Middle frontal gyrus (tissue), 1 donor: ENCODE results near the gene ACKR2.
"Not testable (repeated sequence)": the region's sequence is repeated elsewhere in the genome, so short reads cannot be mapped to it uniquely, and the experiment has no call there.

Source experiments
- DNase-seq: peaks from one replicate; pipeline ENCODE4 v3.0.0-alpha.2; 2015; ENCODE audit warnings: low spot score; ENCODE audit errors: extremely low spot score

ACKR2 gene

DNA sequence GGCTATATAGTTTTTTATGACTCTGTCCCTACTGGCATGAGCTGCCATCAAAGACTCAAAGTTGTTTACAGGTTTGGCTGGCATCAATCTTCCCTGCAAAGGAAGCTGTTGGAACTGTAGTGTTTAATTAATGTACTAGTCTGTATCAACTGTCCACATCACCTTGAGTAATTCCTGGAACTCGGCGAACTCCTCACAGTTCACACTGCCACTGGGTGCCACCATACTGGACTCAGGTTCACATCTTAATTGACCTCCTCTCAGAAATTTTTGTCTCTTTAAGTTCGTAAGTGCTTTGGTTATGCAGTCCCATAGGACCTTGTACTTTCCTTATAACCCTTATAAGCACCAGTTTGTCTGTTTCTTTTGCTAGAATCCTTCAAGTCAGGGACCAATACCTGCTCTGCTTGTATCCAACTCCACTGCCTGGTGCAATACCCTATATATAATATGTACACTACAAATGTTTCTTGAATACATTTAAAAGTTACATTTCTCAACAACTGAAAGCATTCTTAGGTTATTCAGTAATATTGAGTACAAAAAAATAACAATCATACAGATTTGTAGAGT, 8.1 kb upstream of the ACKR2 start:
- DNase-seq, result no peak

DNA sequence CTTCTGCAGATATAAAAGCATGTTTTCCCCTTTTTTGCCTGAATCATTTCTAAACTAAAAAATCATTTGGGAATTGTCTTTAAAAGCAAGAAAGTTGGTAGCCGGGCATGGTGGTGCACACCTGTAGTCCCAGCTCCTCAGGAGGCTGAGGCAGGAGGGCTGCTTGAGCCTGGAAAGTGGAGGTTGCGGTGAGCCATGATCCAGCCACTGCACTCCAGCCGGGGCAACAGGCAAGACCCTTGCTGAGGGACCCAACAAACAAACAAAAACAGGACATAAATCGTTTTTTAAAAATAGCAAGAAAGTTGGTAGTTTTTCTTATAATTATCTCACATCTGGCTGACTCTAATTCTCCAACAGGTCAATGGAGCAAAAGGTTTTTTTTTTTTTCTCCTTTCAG, 7.5 kb upstream of the ACKR2 start:
- no peak for DNase-seq

- DNase-seq, result no peak
Measured at GRCh38 chr3:42802876-42803413, 6.3 kb upstream of the ACKR2 start.

DNA sequence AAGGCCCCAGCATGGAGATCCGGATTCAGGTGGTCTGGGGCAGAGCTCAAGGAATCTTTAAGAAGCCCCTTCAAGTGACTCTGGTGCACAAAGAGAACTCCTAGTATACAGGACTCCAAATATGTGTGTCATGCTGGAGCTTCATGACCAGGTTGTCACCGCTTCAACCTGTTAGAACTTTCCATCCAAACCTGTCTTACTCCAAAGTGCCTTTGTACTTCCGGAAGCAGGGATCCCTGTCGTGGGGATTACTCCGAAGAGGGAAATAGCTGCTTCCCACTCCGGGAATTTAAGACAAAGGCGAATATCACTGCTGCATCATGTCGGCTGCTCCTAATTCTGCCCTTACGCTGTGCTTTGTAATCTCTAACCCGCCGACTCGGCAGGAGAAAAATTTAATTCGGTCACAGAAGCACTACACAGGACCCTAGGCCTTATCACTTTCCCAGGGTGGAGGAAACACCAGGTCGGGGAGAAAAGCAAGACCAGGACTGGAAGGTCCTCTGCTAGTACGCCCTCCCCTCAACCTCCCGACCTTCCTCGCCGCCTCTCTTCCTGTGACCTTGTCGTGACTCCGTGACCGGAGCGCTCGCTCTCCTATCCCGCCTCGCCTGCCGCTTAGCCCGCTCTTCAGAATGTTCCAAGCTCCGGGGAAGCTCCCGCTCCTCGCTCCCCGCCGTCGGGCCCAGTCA, 5.7 kb upstream of the ACKR2 start:
- DNase-seq, result no peak

DNA sequence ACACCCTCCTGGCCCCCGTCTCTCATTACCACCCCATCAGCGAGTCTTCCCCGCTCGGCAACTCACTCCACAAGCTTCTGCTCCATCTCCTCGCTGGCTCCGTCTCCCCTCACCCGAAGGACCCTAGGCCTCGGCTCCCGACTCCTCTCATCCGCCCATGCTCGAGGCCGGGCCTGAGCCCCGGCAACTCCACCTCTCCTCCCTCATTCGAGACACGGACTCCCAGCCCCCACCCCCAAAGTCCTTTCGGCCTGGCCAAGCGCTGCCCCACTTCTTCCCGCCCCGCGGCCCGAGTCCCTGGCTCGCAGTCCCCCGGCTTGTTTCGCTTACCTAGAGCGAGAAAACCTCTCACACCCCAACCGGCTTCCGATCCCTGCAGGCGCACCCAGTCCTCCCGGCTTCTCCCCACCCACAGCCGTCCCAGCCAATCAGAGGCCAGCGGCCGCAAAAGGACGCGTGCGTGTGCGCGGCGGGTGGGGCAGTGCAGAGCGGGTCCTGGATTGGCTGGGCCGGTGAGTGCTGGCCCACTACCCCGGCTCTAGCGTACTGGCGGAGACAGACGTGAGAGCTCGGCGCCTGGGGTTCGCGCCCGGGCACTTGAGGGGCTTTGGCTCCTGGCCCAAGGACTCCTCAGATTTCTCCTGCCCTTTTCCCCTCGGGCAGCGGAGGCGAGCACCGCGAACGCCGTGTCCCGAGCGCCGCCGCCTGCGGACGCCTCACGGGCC, 5.0 kb upstream of the ACKR2 start, which contains the start of gene HIGD1A:
TSS of gene HIGD1A (minus strand) at position 385 of the 725 bp plus-strand sequence. CDS start 10,237 bp downstream, outside the sequence.
- DNase-seq, result peak; percentile 95

DNA sequence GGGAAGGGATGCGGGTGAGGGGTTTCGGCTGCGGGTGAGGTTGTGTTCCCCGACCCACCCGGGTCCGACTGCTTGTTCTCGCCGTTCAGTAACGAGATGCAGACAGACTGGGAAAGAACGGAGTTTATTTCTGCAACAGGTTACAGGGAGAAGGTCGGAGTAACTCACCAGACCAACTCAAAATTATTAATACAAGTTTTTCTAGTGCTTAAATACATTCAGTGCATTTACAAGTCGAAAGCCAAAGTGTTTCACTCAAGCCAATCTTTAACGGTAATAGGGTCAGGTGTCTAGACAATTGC, 4.5 kb upstream of the ACKR2 start:
- DNase-seq, result no peak

GRCh38 chr3:42805141-42805821, 4.0 kb upstream of the ACKR2 start:
- DNase-seq, result no peak

DNA sequence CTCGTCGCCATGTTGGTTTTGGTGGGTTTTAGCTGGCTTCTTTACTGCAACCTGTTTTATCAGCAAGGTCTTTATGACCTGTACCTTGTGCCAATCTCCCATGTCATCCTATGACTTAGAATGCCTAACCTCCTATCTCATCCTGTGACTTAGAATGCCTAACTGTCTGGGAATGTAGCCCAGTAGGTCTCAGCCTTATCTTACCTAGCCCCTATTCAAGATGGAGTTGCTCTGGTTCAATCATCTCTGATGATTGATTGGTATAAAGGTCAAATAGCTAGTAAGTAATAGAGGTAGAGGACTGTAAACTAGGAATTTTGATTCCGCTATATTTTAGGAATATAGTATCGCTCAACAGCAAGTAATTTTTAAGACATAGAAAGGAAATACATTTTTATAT, 1.3 kb upstream of the ACKR2 start:
- no peak for DNase-seq

DNA sequence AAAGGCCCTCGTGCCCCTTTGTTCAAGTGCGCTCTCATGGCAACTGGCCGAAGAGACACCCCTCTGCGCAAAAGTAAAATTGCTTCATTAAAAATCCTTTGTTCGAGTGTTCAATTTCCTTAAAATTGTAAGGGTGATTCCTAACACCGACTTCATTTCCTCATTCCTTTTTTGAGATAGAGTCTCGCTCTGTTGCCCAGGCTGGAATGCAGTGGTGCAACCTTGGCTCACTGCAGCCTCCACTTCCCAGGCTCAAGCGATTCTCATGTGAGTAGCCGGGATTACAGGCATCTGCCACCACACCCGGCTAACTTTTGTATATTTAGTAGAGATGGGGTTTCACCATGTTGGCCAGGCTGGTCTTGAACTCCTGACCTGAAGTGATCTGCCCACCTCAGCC, 1.5 kb downstream of the ACKR2 start:
- DNase-seq, result not testable (repeated sequence)

- DNase-seq, result not testable (repeated sequence)
Measured at GRCh38 chr3:42811118-42811883, 2.1 kb downstream of the ACKR2 start.

DNA sequence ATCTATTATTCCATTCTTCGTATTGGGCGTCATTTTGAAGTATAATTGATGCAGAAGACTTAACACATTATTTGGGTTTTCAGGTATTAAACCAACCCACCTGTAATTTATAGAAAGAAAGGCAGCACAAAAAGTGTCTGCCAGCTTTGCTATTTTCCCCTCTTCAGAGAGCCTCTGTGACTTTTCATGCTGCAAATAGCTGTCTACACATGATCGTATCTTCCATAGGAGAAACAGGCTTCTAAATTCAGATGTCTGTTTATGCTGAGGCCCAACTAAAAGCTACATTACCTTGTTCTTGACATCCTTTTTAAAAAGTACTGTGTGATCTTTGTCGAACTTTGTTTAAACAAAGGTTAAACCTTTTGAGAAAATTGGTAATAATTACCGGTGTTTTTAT, 5.0 kb downstream of the ACKR2 start:
- no peak for DNase-seq

DNA sequence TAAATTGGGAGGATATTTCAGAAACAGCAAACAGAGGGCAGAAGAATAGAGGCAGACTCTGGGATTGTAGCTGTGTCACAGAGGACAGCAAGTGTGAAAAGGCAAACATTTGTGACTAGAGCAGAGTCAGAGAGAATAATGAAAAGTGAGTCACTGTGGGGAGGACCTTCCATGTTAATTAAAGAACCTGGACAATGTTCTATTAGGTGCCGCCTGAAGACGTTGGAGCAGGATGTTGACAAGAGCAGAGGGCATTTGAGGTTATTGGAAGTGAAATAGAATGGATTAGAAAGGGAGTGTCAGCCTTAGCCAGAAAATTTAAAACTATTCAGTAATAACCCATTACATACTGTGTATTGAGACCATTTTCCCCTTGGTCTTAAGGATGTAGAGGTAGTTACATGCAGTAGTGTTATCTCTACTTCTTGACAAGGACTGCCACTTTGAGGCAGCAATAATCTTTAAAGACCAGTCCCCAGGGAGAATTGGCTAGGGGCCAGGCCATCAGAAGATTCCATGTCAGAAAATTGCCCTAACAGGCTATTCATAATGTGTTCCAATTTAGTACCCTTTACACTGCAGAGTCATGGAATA, 5.8 kb downstream of the ACKR2 start:
- DNase-seq, result no peak

- DNase-seq, result no peak
Measured at GRCh38 chr3:42815826-42816225, 6.6 kb downstream of the ACKR2 start.

GRCh38 chr3:42819351-42819965, 10.2 kb downstream of the ACKR2 start:
- no peak for DNase-seq

- no peak for DNase-seq
Measured at GRCh38 chr3:42820746-42821051, 11.5 kb downstream of the ACKR2 start.

DNA sequence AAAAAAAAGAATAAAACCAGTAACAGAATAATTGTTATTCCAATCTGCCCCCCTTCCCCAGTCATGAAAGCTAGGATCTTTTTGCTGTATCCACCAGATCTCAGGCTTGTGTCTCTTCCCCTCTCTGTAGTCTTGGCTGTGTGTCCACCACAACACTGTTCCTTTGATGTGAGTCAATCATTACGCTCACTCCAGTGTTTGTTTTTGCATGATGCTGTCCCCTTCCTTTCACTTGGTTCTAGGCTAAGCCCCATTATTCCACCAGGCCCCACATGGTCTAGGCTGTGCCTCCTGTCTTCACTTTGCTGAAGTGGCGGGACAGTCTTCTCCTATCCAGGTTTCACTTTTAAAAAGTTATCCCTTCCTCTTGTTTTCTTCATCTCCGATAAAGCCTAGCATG, 13.6 kb downstream of the ACKR2 start:
- DNase-seq, result no peak

GRCh38 chr3:42823351-42823750, 14.1 kb downstream of the ACKR2 start:
- DNase-seq, result no peak

GRCh38 chr3:42826141-42826540, 16.9 kb downstream of the ACKR2 start:
- no peak for DNase-seq

DNA sequence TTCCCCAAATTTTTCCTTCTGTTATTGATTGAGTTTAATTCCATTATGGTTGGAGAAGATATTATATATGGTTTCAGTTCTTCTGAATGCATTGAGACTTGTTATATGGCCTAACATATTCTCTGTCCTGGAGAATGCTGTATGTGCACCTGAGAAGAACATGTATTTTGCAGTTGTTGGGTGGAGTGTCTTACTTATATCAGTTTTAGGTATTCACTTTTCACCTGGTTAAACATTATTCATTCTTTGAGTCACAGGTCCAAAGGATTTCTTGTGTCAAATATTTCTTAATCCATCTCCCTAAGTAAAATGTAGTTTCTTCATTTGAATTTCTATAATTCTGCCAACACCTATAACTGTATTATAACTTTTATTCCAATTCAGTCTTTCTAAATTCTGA, 17.8 kb downstream of the ACKR2 start:
- no peak for DNase-seq

DNA sequence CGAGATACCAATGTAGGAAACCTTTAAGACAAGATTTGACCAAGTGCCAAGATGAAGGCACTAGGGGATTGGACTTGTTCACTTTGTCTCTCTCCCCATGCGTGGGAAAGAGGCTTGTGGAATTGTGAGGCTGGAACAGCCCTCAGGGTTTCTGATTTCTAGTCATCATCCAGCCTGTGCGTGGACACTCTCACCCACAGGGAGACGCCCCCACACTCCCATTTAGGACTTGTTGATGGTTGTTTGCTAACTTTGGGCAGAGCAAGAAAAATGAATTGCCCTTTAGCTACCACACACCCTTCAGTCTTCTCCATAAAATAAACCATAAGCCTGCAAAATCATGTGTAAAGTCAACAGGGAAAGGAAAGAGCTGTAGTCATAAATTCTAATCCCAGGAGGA, 18.4 kb downstream of the ACKR2 start:
- no peak for DNase-seq
